IMR-90 (cell line): ENCODE data around the gene CAGE1. TPM values are rescaled to one million over a fixed set of nuclear protein-coding genes. Genes with fewer than 3 reads are reported as not detected.

Experiments used
- ATAC-seq: fragments of 200-7000 bp; cut with Tn5 transposase; 2 replicates; pipeline ENCODE4 v1.9.1; 2020; ENCODE audit warnings: low read depth, mild to moderate bottlenecking, moderate library complexity
- BruUV-seq: library from RNA; stranded (reverse); fragments of 400-500 nt; replicated peaks from 2 replicates; lab custom pipeline; 2021; lab: Mats Ljungman, UMichigan
- CTCF ChIA-PET: fragments of 300-600 bp; formaldehyde crosslinking; extraction: SDS; loops from one replicate; lab custom pipeline; 2021; ENCODE audit warnings: antibody characterized with exemption; lab: Yijun Ruan, JAX
- POLR2A ChIA-PET: fragments of 300-600 bp; sonication (Branson Sonifier 250); formaldehyde crosslinking; loops from one replicate; lab custom pipeline; 2022; ENCODE audit warnings: antibody characterized with exemption; ENCODE audit not compliant: unreplicated experiment; lab: Charles Lee
- DNase-seq: peaks from one replicate; pipeline ENCODE4 v3.0.0; 2013
- H2AFZ ChIP-seq: replicated peaks from 2 replicates; pipeline ENCODE3; 2013; ENCODE audit warnings: low read length, mild to moderate bottlenecking; ENCODE audit not compliant: poor library complexity
- H2AK5ac ChIP-seq: 2 replicates; pipeline ENCODE4 v1.6.1; 2013; ENCODE audit warnings: low read depth, low read length, inconsistent platforms
- H2AK9ac ChIP-seq: replicated peaks from 2 replicates; pipeline ENCODE3; 2013; ENCODE audit warnings: mild to moderate bottlenecking, low read depth, low read length, moderate library complexity; ENCODE audit not compliant: poor library complexity
- H2BK120ac ChIP-seq: 2 replicates; pipeline ENCODE4 v1.6.1; 2013; ENCODE audit warnings: low read depth, low read length, inconsistent platforms
- H2BK15ac ChIP-seq: 3 replicates; pipeline ENCODE4 v1.6.1; 2013; ENCODE audit warnings: low read depth, low read length, inconsistent platforms
- H2BK20ac ChIP-seq: 2 replicates; pipeline ENCODE4 v1.6.1; 2013; ENCODE audit warnings: low read depth, mild to moderate bottlenecking, inconsistent platforms, low read length, moderate library complexity
- H2BK5ac ChIP-seq: 2 replicates; pipeline ENCODE4 v1.6.1; 2013; ENCODE audit warnings: mild to moderate bottlenecking, low read depth, low read length, inconsistent platforms; ENCODE audit not compliant: poor library complexity, severe bottlenecking
- H3K14ac ChIP-seq: replicated peaks from 2 replicates; pipeline ENCODE4 v1.6.1; 2013; ENCODE audit warnings: low read depth, low read length, inconsistent platforms
- H3K18ac ChIP-seq: 2 replicates; pipeline ENCODE4 v1.6.1; 2013; ENCODE audit warnings: low read depth, low read length, control low read depth
- H3K23ac ChIP-seq: 2 replicates; pipeline ENCODE4 v1.6.1; 2013; ENCODE audit warnings: low read depth, low read length, inconsistent platforms
- H3K27ac ChIP-seq: 2 replicates; pipeline ENCODE4 v1.5.1; 2013; ENCODE audit warnings: mild to moderate bottlenecking, control low read depth, low read length; ENCODE audit not compliant: insufficient read depth
- H3K27me3 ChIP-seq: 2 replicates; pipeline ENCODE4 v1.6.1; 2013; ENCODE audit warnings: low read length; ENCODE audit not compliant: control insufficient read depth, insufficient read depth
- H3K36me3 ChIP-seq: 2 replicates; pipeline ENCODE4 v1.6.1; 2013; ENCODE audit warnings: low read length, mixed read lengths; ENCODE audit not compliant: control insufficient read depth, insufficient read depth
- H3K4ac ChIP-seq: 2 replicates; pipeline ENCODE4 v1.6.1; 2013; ENCODE audit warnings: low read depth, low read length, inconsistent platforms
- H3K4me1 ChIP-seq: 2 replicates; pipeline ENCODE4 v1.6.1; 2013; ENCODE audit warnings: low read length, mixed read lengths; ENCODE audit not compliant: control insufficient read depth, insufficient read depth
- H3K4me2 ChIP-seq: 2 replicates; pipeline ENCODE4 v1.6.1; 2013; ENCODE audit warnings: low read depth, mild to moderate bottlenecking, control low read depth, low read length, moderate library complexity
- H3K4me3 ChIP-seq: 2 replicates; pipeline ENCODE4 v1.5.1; 2013; ENCODE audit warnings: low read depth, mild to moderate bottlenecking, control low read depth, low read length, moderate library complexity; ENCODE audit not compliant: insufficient read depth
- H3K56ac ChIP-seq: 2 replicates; pipeline ENCODE4 v1.6.1; 2013; ENCODE audit warnings: low read length, inconsistent platforms; ENCODE audit not compliant: insufficient read depth; ENCODE audit errors: extremely low read depth
- H3K79me1 ChIP-seq, 2 experiments: 2 replicates each; pipeline ENCODE4 v1.6.1; 2013; ENCODE audit warnings: low read length in 2 of 2, inconsistent platforms in 1 of 2, low read depth in 1 of 2
- H3K9ac ChIP-seq: 2 replicates; pipeline ENCODE4 v1.6.1; 2013; ENCODE audit warnings: low read depth, low read length, control low read depth
- H3K9me1 ChIP-seq: 2 replicates; pipeline ENCODE4 v1.6.1; 2013; ENCODE audit warnings: low read length, inconsistent platforms; ENCODE audit not compliant: insufficient read depth
- H3K9me3 ChIP-seq: 2 replicates; pipeline ENCODE4 v1.6.1; 2013; ENCODE audit warnings: low read length; ENCODE audit not compliant: control insufficient read depth, insufficient read depth
- H4K20me1 ChIP-seq: 2 replicates; pipeline ENCODE4 v1.6.1; 2013; ENCODE audit warnings: low read length, inconsistent platforms; ENCODE audit not compliant: insufficient read depth
- H4K5ac ChIP-seq: 2 replicates; pipeline ENCODE4 v1.6.1; 2013; ENCODE audit warnings: mild to moderate bottlenecking, low read depth, low read length, control low read depth
- H4K8ac ChIP-seq, 2 experiments: 2 replicates each; pipeline ENCODE4 v1.6.1; 2013; ENCODE audit warnings: low read depth in 2 of 2, low read length in 2 of 2, control low read depth in 1 of 2, inconsistent platforms in 1 of 2
- H4K91ac ChIP-seq: 2 replicates; pipeline ENCODE4 v1.6.1; 2013; ENCODE audit warnings: low read depth, low read length, inconsistent platforms; ENCODE audit not compliant: insufficient read depth
- BHLHE40 ChIP-seq: fragments of 150-350 bp; IDR thresholded peaks from 2 replicates; pipeline ENCODE4 v1.6.1; 2016; ENCODE audit warnings: mild to moderate bottlenecking, low read depth, low read length
- CEBPB ChIP-seq: IDR thresholded peaks from 2 replicates; pipeline ENCODE4 v1.6.1; 2012; ENCODE audit warnings: low read depth, low read length, improper control_type of control experiment
- CHD1 ChIP-seq: IDR thresholded peaks from 2 replicates; pipeline ENCODE4 v1.6.1; 2012; ENCODE audit warnings: low read depth, low read length, improper control_type of control experiment
- CTCF ChIP-seq: conservative IDR thresholded peaks from 2 replicates; pipeline ENCODE4 v1.5.1; 2012; ENCODE audit warnings: mild to moderate bottlenecking, low read depth, low read length, improper control_type of control experiment
- FOS ChIP-seq: fragments of 150-350 bp; IDR thresholded peaks from 2 replicates; pipeline ENCODE4 v1.6.1; 2016; ENCODE audit warnings: low read depth, low read length
- MAFK ChIP-seq: IDR thresholded peaks from 2 replicates; pipeline ENCODE4 v1.6.1; 2012; ENCODE audit warnings: low read depth, low read length, improper control_type of control experiment
- MAZ ChIP-seq: IDR thresholded peaks from 2 replicates; pipeline ENCODE4 v1.6.1; 2012; ENCODE audit warnings: low read depth, mild to moderate bottlenecking, low read length, improper control_type of control experiment, moderate library complexity, borderline replicate concordance
- MXI1 ChIP-seq: IDR thresholded peaks from 2 replicates; pipeline ENCODE4 v1.6.1; 2012; ENCODE audit warnings: low read depth, mild to moderate bottlenecking, low read length, moderate library complexity, borderline replicate concordance
- NFE2L2 ChIP-seq: fragments of 150-350 bp; IDR thresholded peaks from 2 replicates; pipeline ENCODE4 v1.6.1; 2016; ENCODE audit warnings: low read depth, mild to moderate bottlenecking, low read length
- POLR2A ChIP-seq: IDR thresholded peaks from 2 replicates; pipeline ENCODE4 v1.6.1; 2012; ENCODE audit warnings: mild to moderate bottlenecking, low read depth, low read length
- RAD21 ChIP-seq: IDR thresholded peaks from 2 replicates; pipeline ENCODE4 v1.6.1; 2012; ENCODE audit warnings: low read length, improper control_type of control experiment
- RCOR1 ChIP-seq: IDR thresholded peaks from 2 replicates; pipeline ENCODE4 v1.6.1; 2012; ENCODE audit warnings: mild to moderate bottlenecking, low read length, improper control_type of control experiment; ENCODE audit not compliant: insufficient replicate concordance
- RFX5 ChIP-seq: IDR thresholded peaks from 2 replicates; pipeline ENCODE4 v1.8.0; 2012; ENCODE audit warnings: low read depth, mild to moderate bottlenecking, low read length, moderate library complexity
- SMC3 ChIP-seq: fragments of 150-350 bp; IDR thresholded peaks from 2 replicates; pipeline ENCODE4 v1.6.1; 2016; ENCODE audit warnings: low read depth, mild to moderate bottlenecking, antibody characterized with exemption, low read length, moderate library complexity
- USF2 ChIP-seq: fragments of 150-350 bp; IDR thresholded peaks from 2 replicates; pipeline ENCODE4 v1.6.1; 2017; ENCODE audit warnings: mild to moderate bottlenecking, antibody characterized with exemption, low read length, low read depth
- WGBS, 2 experiments: methylation state at CpG; one replicate each; pipeline versions ENCODE4 v1.1.5 to v1.1.7; 2013; ENCODE audit warnings: missing lambda C conversion rate in 2 of 2; ENCODE audit not compliant: insufficient read length in 1 of 2; ENCODE audit errors: extremely low coverage in 2 of 2; 5-methylcytosine and 5-hydroxymethylcytosine counted together
- dilution Hi-C: fragments of 300-500 bp; cut with HindIII; formaldehyde crosslinking; loops from one replicate; pipeline ENCODE4 v1.14.3; 2018; ENCODE audit warnings: low sequenced_read_pairs; ENCODE audit not compliant: unreplicated experiment
- in situ Hi-C: fragments of 300-500 bp; cut with MboI; formaldehyde crosslinking; loops from 3 replicates; pipeline ENCODE4 v1.14.3; 2019; ENCODE audit warnings: low sequenced_read_pairs, inconsistent platforms, mixed read lengths
- intact Hi-C: fragments of 100-400 bp; cut with micrococcal nuclease; formaldehyde crosslinking; loops from 2 replicates; pipeline ENCODE4 v1.10.0; 2022
- polyA plus RNA-seq, 3 experiments: library from polyadenylated mRNA; depleted of rRNA; stranded (reverse); fragments of >200 nt; gene quantifications; 2 replicates each; pipeline ENCODE4 v1.2.3, GENCODE V29; 2012; ENCODE audit warnings: low replicate concordance in 1 of 3
- total RNA-seq: library from RNA; depleted of rRNA; stranded (reverse); fragments of >200 nt; gene quantifications from 2 replicates; pipeline ENCODE4 v1.2.3, GENCODE V29; 2012
- TF ChIP-seq, protein P1 (sequence below): fragments of 150-350 bp; IDR thresholded peaks from 2 replicates; pipeline ENCODE4 v1.6.1; 2016; ENCODE audit warnings: low read depth, mild to moderate bottlenecking, low read length, moderate library complexity, borderline replicate concordance

CAGE1 gene
- total and polyA plus RNA-seq, 2 of the 4 experiments (the other 2 are of a cell fraction): not detected

GRCh38 chr6:7292596-7293255 is 96.8 kb downstream of the CAGE1 start:
- ATAC-seq (no peak), DNase-seq (no peak)
- in situ Hi-C loops (loop anchor here (25.0 kb wide), 1 partner anchor 770 kb away; the partner anchor contains the start of gene BLOC1S5), dilution Hi-C loops (no loop called here), intact Hi-C loops (no loop called here)
- no peaks in the 10 kb centered on the region for H3K27me3 ChIP-seq
- no peak overlapping the region for H3K9ac ChIP-seq
- H4K20me1 ChIP-seq: peaks cover 12% of the 10 kb centered on the region; the same call in 1 of the 2 replicates
- peaks cover 20 to 22% of the 10 kb centered on the region in 2 experiments for H3K79me1 ChIP-seq
- no peak overlapping the region for H2BK120ac ChIP-seq
- WGBS, 2 experiments: 100% methylated on average over 1 of the region's 6 CpGs; no CpG with 5 or more reads in 1 of the 2 experiments
- no peak overlapping the region for H3K14ac ChIP-seq
- H3K27ac ChIP-seq: no peak overlapping the region
- no peaks in the 10 kb centered on the region for H3K9me1 ChIP-seq
- H3K4me3 ChIP-seq: no peak overlapping the region
- ChIA-PET CTCF (no interaction called here), POLR2A (no interaction called here)
- H2BK20ac ChIP-seq: no peak overlapping the region
- no peak overlapping the region for H3K4me2 ChIP-seq
- no peak overlapping the region for H2AK5ac ChIP-seq
- H4K5ac ChIP-seq: no peak overlapping the region
- BruUV-seq: no TSS peak
- H3K4me1 ChIP-seq: no peaks in the 10 kb centered on the region
- H3K4ac ChIP-seq: no peak overlapping the region
- H2AFZ ChIP-seq: no peak overlapping the region
- H2AK9ac ChIP-seq: no peak overlapping the region
- H4K91ac ChIP-seq: no peak overlapping the region
- H3K23ac ChIP-seq: no peak overlapping the region
- no peak overlapping the region for H3K56ac ChIP-seq
- H3K9me3 ChIP-seq: no peaks in the 10 kb centered on the region
- no peak for TF ChIP-seq MAZ
- no peak for TF ChIP-seq BHLHE40
- TF ChIP-seq RCOR1: no peak
- TF ChIP-seq RAD21: no peak
- TF ChIP-seq RFX5: no peak
- no peak for TF ChIP-seq POLR2A
- TF ChIP-seq, protein P1, sequence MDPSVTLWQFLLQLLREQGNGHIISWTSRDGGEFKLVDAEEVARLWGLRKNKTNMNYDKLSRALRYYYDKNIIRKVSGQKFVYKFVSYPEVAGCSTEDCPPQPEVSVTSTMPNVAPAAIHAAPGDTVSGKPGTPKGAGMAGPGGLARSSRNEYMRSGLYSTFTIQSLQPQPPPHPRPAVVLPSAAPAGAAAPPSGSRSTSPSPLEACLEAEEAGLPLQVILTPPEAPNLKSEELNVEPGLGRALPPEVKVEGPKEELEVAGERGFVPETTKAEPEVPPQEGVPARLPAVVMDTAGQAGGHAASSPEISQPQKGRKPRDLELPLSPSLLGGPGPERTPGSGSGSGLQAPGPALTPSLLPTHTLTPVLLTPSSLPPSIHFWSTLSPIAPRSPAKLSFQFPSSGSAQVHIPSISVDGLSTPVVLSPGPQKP: no peak
- TF ChIP-seq USF2: no peak
- TF ChIP-seq FOS: no peak
- no peak for TF ChIP-seq CTCF
- no peak for TF ChIP-seq MXI1
- no peak for TF ChIP-seq MAFK
- no peak for TF ChIP-seq NFE2L2
- TF ChIP-seq CEBPB: no peak
- TF ChIP-seq CHD1: no peak
- TF ChIP-seq SMC3: no peak
- no peak overlapping the region for H3K18ac ChIP-seq
- H2BK5ac ChIP-seq: no peak overlapping the region
- H3K36me3 ChIP-seq: peaks cover 39% of the 10 kb centered on the region
- H2BK15ac ChIP-seq: no peak overlapping the region
- H4K8ac ChIP-seq: no peak overlapping the region
